Spleen (tissue), 11 donors: Measurements from ENCODE around the gene PRXL2B. TPM values are rescaled to one million over a fixed set of nuclear protein-coding genes. Genes with fewer than 3 reads are reported as not detected.

Experiments used
- DNase-seq: peaks from one replicate; pipeline ENCODE4 v3.0.0-alpha.2; 2020
- H3K27ac ChIP-seq, 8 donors: fragments of 200-600 bp; sonication (generic) in 7 of 8; 1 replicate in 4 of 8; 2 replicates in 4 of 8; pipeline versions ENCODE4 v1.5.0 to v1.8.0; 2016 to 2021; ENCODE audit warnings: inconsistent platforms in 4 of 8, mild to moderate bottlenecking in 4 of 8, moderate library complexity in 1 of 8
- H3K27me3 ChIP-seq, 7 donors: fragments of 200-600 bp; sonication (generic) in 6 of 7; replicated peaks in 1 of 7; 1 replicate in 4 of 7; 2 replicates in 3 of 7; pipeline versions ENCODE4 v1.5.0 to v1.8.0; 2016 to 2021; ENCODE audit warnings: inconsistent platforms in 3 of 7, mild to moderate bottlenecking in 1 of 7
- H3K36me3 ChIP-seq, 6 donors: fragments of 200-600 bp; sonication (generic) in 5 of 6; 1 replicate in 4 of 6; 2 replicates in 2 of 6; pipeline versions ENCODE4 v1.5.0 to v1.8.0; 2016 to 2021; ENCODE audit warnings: inconsistent platforms in 2 of 6
- H3K4me1 ChIP-seq, 6 donors: fragments of 200-600 bp; sonication (generic) in 5 of 6; 1 replicate in 3 of 6; 2 replicates in 3 of 6; pipeline versions ENCODE4 v1.5.0 to v1.8.0; 2016 to 2021; ENCODE audit warnings: inconsistent platforms in 3 of 6
- H3K4me3 ChIP-seq, 8 donors: fragments of 200-600 bp; sonication (generic) in 7 of 8; 1 replicate in 4 of 8; 2 replicates in 4 of 8; pipeline versions ENCODE4 v1.5.0 to v1.8.0; 2016 to 2021; ENCODE audit warnings: inconsistent platforms in 4 of 8, mild to moderate bottlenecking in 4 of 8, moderate library complexity in 2 of 8
- H3K9me3 ChIP-seq, 8 donors: fragments of 200-600 bp; sonication (generic) in 7 of 8; 1 replicate in 4 of 8; 2 replicates in 4 of 8; pipeline versions ENCODE4 v1.5.0 to v1.8.0; 2016 to 2021; ENCODE audit warnings: inconsistent platforms in 4 of 8
- POLR2A ChIP-seq, 3 donors: fragments of 450-650 bp; IDR thresholded peaks; one replicate each; pipeline ENCODE4 v1.5.1; 2017; ENCODE audit warnings: antibody characterized with exemption in 3 of 3, mild to moderate bottlenecking in 1 of 3
- POLR2AphosphoS5 ChIP-seq, 3 donors: sonication (generic); formaldehyde crosslinking; IDR thresholded peaks; one replicate each; pipeline ENCODE4 v1.5.1; 2017; ENCODE audit warnings: antibody characterized with exemption in 3 of 3
- WGBS, 5 donors: extraction: QIAGEN DNeasy Blood & Tissue Kit in 3 of 5; methylation state at CpG; one replicate each; pipeline versions ENCODE4 v1.1.5 to v1.1.7; 2013 to 2018; 5-methylcytosine and 5-hydroxymethylcytosine counted together
- intact Hi-C: fragments of 100-400 bp; cut with DNase I; formaldehyde crosslinking; loops from one replicate; pipeline ENCODE4 v1.15.0; 2023; ENCODE audit warnings: low total_unique reads
- polyA plus RNA-seq, 3 donors: library from polyadenylated mRNA; stranded (reverse); fragments of 200-250 nt; gene quantifications; one replicate each; pipeline ENCODE4 v1.2.1, GENCODE V29; 2013
- total RNA-seq, 7 donors: library from RNA; depleted of rRNA in 3 of 7; stranded (reverse); fragments of >200 nt in 3 of 7; fragmentation: NEBNext Ultra II Directional in 4 of 7; extraction: Animal tissue kit (Norgen Biotek cat#: 25700) in 4 of 7; gene quantifications; one replicate each; pipeline versions ENCODE4 v1.1.0 to v1.2.1, GENCODE V29; 2016 to 2021
- TF ChIP-seq, protein P1 (sequence below), 11 experiments: fragments of 200-600 bp in 7 of 11; fragments of 450-650 bp in 4 of 11; sonication (generic) in 4 of 11; IDR thresholded peaks in 8 of 11; conservative IDR thresholded peaks in 3 of 11; 1 replicate in 7 of 11; 2 replicates in 4 of 11; pipeline versions ENCODE4 v1.4.0 to v1.8.0; 2016 to 2021; ENCODE audit warnings: antibody characterized with exemption in 11 of 11, inconsistent platforms in 4 of 11, mild to moderate bottlenecking in 1 of 11
- donor health status: healthy with polysubstance abuse.
- donor health status: DM: no; HTN: no; CAD: no; lungs with moderate emphysema.
- donor health status: DM: no; HTN: no; CAD: no.
- donor health status: Bipolar disorder and iron deficiency.
- donor health status: healthy.
- donor health status: DM: no; HTN: no; CAD: no.
- donor health status: DM: yes; HTN: yes; CAD: no.

Gene PRXL2B
- total and polyA plus RNA-seq, 10 donors = 10.7 to 43.0 (median 25.0) TPM

DNA sequence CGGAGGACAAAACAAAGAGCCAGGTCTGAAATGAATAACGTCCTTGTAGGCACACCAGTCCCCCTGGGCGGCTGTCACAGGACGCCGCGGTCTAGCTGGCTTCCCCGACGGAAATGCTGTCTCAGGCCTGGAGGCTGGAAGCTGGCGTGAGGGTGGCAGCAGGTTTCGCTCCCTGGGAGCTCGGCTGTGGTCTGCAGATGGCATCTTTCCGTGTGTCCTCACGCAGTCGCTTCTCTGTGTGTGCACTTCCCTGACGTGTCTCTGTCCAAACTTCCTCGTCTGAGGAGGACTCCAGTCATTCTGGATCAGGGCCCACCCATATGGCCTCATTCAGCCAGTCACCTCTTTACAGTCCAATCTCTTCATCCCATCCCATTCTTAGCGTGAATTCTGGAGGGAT is 16.2 kb upstream of the PRXL2B start:
- Histone ChIP-seq H3K9me3 (peaks cover 0 to 15% (median 10%) of the 10 kb centered on the region in 8 donors), H3K4me3 (no peak overlapping the region), H3K36me3 (no peaks in the 10 kb centered on the region), H3K27ac (no peak overlapping the region), H3K27me3 (no peaks in the 10 kb centered on the region), H3K4me1 (peaks cover 0 to 9% (median 2%) of the 10 kb centered on the region in 6 donors)
- no peak for DNase-seq
- TF ChIP-seq POLR2A (IDR thresholded peaks at IDR 0.05) = no peak
- TF ChIP-seq, protein P1, sequence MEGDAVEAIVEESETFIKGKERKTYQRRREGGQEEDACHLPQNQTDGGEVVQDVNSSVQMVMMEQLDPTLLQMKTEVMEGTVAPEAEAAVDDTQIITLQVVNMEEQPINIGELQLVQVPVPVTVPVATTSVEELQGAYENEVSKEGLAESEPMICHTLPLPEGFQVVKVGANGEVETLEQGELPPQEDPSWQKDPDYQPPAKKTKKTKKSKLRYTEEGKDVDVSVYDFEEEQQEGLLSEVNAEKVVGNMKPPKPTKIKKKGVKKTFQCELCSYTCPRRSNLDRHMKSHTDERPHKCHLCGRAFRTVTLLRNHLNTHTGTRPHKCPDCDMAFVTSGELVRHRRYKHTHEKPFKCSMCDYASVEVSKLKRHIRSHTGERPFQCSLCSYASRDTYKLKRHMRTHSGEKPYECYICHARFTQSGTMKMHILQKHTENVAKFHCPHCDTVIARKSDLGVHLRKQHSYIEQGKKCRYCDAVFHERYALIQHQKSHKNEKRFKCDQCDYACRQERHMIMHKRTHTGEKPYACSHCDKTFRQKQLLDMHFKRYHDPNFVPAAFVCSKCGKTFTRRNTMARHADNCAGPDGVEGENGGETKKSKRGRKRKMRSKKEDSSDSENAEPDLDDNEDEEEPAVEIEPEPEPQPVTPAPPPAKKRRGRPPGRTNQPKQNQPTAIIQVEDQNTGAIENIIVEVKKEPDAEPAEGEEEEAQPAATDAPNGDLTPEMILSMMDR (IDR thresholded peaks at IDR 0.05 in 8 of 11, conservative IDR thresholded peaks at IDR 0.05 in 3 of 11) = no peak
- peak in 1 of 3 donors; percentile 50 for TF ChIP-seq POLR2AphosphoS5 (IDR thresholded peaks at IDR 0.05)
- WGBS, 5 donors = 62 to 82% (median 79%) methylated on average over 16 to 17 of the region's 17 CpGs
- intact Hi-C loops = no loop called here

DNA sequence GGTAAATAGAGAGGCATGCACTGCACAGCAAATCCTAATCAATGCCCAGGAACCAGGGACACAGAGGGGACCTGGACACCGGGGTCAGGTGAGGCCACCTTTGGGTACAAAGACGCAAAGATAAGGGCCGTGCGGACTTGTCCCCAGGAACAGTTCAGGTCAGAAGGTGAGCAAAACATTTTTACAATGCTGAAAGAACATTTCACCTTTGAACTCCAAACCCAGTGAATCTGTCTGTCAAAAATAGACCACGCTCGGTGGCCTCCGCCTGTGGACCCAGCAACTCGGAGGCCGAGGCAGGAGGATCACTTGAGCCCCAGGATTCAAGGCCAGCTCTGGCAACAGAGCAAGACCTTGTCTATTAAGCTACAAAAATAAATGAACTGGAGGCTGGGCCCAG is 15.2 kb upstream of the PRXL2B start:
- H3K36me3 ChIP-seq = no peaks in the 10 kb centered on the region
- H3K4me1 ChIP-seq = peaks cover 5 to 12% (median 11%) of the 10 kb centered on the region in 6 donors
- 90 to 96% (median 94%) methylated on average over 9 of the region's 9 CpGs for WGBS, 5 donors
- TF ChIP-seq, protein P1 (IDR thresholded peaks at IDR 0.05 in 8 of 11, conservative IDR thresholded peaks at IDR 0.05 in 3 of 11) = no peak
- TF ChIP-seq POLR2AphosphoS5 (IDR thresholded peaks at IDR 0.05) = no peak
- no peak for TF ChIP-seq POLR2A (IDR thresholded peaks at IDR 0.05)
- peaks cover 0 to 15% (median 10%) of the 10 kb centered on the region in 8 donors for H3K9me3 ChIP-seq
- intact Hi-C loops = no loop called here
- H3K27ac ChIP-seq = no peak overlapping the region
- DNase-seq = no peak
- H3K27me3 ChIP-seq = no peaks in the 10 kb centered on the region
- no peak overlapping the region for H3K4me3 ChIP-seq

DNA sequence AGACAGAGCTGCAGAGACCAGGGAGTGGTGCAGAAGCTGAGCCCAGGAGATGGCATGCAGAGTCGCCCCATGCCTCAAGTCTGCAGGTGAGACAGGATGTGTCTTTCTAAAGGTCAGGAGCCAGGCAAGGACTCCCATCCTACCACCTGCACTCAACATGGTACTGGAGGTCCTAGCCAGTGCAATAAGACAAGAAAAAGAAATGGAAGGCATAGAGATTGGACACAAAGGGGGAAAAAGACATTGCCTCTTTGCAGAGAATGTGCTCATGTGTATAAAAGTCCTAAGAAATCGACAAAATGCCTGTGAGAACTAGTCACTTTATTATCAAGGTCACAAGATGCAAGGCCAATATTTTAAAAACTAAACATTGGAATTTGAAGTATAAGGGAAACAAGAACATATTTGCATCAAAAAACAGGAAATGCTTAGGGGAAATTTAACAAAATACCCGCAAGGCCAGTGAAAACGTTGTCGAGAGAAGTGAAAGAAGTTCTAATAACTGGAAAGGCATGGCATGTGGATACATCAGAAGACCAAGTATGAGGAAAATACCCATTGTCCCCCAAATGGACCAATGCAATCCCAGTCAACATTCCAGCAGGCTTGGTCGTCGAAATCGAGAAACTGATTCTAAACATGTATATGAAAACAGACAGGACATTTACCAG is 13.2 kb upstream of the PRXL2B start:
- Histone ChIP-seq H3K27ac (no peak overlapping the region), H3K4me1 (peaks cover 21 to 33% (median 30%) of the 10 kb centered on the region in 6 donors), H3K27me3 (no peaks in the 10 kb centered on the region), H3K4me3 (no peak overlapping the region), H3K9me3 (peaks cover 0 to 15% (median 10%) of the 10 kb centered on the region in 8 donors), H3K36me3 (no peaks in the 10 kb centered on the region)
- WGBS, 5 donors = 72 to 78% (median 78%) methylated on average over 8 of the region's 8 CpGs
- no peak for DNase-seq
- intact Hi-C loops = no loop called here
- TF ChIP-seq, protein P1 (IDR thresholded peaks at IDR 0.05 in 8 of 11, conservative IDR thresholded peaks at IDR 0.05 in 3 of 11) = no peak
- TF ChIP-seq POLR2AphosphoS5 (IDR thresholded peaks at IDR 0.05) (no peak), POLR2A (IDR thresholded peaks at IDR 0.05) (no peak)

DNA sequence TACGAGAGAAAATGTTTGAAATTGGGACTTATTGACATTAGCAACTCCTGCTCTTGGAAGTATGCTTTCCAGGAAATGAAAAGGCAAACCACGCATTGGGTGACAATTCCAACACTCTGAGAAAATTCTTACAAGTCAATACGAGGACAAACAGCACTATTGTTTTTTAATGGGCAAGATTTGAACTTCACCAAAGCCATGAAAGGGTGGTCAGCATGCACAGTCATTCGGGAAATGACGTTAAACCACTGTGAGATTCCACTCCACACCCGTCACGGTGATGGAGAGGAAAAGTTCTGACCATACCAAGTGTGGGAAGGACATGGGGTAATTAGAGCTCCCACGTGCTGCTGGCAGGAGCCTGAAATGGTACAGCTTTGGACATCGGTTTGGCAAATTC is 12.2 kb upstream of the PRXL2B start:
- WGBS, 5 donors = 79 to 85% (median 81%) methylated on average over 9 of the region's 9 CpGs

More for the DNA sequence above, 12.2 kb upstream of the PRXL2B start:
- Histone ChIP-seq H3K27ac (no peak overlapping the region), H3K9me3 (peaks cover 0 to 15% (median 10%) of the 10 kb centered on the region in 8 donors), H3K4me3 (no peak overlapping the region), H3K4me1 (peaks cover 26 to 42% (median 39%) of the 10 kb centered on the region in 6 donors), H3K36me3 (no peaks in the 10 kb centered on the region), H3K27me3 (no peaks in the 10 kb centered on the region)
- intact Hi-C loops = no loop called here
- TF ChIP-seq, protein P1 (IDR thresholded peaks at IDR 0.05 in 8 of 11, conservative IDR thresholded peaks at IDR 0.05 in 3 of 11) = no peak
- no peak for TF ChIP-seq POLR2AphosphoS5 (IDR thresholded peaks at IDR 0.05)
- no peak for TF ChIP-seq POLR2A (IDR thresholded peaks at IDR 0.05)
- DNase-seq = no peak
